Left kidney (tissue), 2 donors: ENCODE results near the gene NFATC3. TPM values are rescaled to one million over a fixed set of nuclear protein-coding genes. Genes with fewer than 3 reads are reported as not detected.
"Not testable (repeated sequence)": the region's sequence is repeated elsewhere in the genome, so short reads cannot be mapped to it uniquely, and the experiment has no call there.

Experiments
- DNase-seq: peaks from one replicate; pipeline ENCODE4 v3.0.0-alpha.2; 2013
- polyA plus RNA-seq: library from polyadenylated mRNA; unstranded; fragments of 120-200 nt; gene quantifications from one replicate; pipeline ENCODE4 v1.2.1, GENCODE V29; 2013; ENCODE audit not compliant: insufficient read length

NFATC3 gene
- polyA plus RNA-seq, 1 donor: 38.0 TPM

DNA sequence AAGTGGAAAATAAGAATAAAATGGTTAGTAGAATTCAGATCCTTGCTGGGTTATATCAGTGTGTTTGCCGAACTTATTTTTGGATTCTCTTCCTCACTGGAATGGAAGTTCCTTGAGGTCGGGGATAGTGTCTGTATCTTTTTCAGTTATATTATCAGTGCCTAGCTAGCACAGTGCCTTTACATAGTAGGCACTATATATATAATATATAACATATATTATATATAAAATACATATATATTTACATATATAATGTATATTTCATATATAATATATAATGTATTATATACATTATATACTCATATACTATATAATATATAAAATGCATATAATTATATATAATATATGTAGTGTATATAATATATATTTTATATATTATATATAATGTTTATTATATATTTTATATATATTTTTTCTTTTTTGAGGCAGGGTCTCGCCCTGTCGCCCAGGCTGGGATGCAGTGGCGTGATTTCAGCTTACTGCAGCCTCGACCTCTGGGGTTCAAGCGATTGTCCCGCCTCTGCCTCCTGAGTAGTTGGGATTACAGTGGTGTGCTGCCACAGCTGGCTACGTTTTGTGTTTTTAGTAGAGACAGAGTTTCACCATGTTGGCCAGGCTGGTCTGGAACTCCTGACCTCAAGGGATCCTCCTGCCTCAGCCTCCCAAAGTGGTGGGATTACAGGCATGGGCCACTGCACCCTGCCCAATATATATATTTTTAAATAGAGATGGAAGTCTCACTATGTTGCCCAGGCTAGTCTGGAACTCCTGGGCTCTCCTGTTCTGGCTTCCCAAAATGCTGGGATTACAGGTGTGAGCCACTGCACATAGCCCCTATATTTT lies 3.2 kb downstream of the NFATC3 start:
- DNase-seq: no peak

DNA sequence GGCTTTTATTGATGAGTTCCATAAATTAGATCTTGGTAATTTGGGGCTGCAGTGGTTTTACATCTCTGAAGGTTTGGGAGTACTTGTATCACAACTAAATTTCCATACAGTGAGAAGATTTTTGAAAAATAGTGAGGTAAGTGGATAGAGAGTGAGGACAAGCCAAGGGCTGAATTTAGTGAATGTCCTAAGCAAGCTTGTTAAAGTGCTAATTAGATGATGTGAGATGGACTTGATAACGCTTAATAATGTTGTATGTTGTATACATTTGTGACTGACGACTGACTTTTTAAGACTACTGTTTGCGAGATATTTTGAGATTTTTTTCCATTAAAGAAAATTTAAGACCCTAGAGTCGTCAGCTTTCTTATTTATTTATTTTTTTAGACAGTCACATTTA lies 3.9 kb downstream of the NFATC3 start:
- DNase-seq: no peak

GRCh38 chr16:68090130-68090529 lies 5.0 kb downstream of the NFATC3 start:
- DNase-seq: no peak

DNA sequence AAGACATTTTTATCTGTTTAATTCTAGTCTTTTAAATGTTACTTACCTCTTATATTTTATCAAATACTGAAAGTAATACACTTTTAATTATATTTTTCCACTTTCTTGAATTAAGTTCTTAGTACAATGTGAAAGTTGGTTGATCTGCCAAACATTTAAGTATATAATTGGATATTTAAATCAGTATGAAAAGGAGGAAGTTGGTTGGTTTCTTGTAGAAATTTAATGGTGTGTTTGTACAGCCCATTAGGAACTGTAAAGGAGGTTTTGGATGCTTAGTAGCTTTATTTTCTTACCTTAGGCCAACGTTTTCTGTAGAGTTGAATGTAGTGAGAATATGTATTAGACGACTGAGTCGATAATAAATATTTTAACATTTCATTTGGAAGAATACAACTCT lies 5.4 kb downstream of the NFATC3 start:
- DNase-seq: no peak

- no peak for DNase-seq
These were observed 6.5 kb downstream of the NFATC3 start for GRCh38 chr16:68091380-68092261.

DNA sequence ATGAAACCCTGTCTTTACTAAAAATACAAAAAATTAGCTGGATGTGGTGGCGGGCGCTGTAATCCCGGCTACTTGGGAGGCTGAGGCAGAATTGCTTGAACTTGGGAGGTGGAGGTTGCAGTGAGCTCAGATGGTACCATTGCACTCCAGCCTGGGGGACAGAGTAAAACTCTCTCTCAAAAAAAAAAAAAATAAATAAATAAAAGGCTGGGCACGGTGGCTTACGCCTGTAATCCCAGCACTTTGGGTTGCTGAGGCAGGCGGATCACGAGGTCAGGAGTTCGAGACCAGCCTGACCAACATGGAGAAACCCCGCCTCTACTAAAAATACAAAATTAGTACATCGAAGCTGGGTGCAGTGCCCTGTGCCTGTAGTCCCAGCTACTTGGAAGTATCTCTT lies 7.1 kb downstream of the NFATC3 start:
- not testable (repeated sequence) for DNase-seq

DNA sequence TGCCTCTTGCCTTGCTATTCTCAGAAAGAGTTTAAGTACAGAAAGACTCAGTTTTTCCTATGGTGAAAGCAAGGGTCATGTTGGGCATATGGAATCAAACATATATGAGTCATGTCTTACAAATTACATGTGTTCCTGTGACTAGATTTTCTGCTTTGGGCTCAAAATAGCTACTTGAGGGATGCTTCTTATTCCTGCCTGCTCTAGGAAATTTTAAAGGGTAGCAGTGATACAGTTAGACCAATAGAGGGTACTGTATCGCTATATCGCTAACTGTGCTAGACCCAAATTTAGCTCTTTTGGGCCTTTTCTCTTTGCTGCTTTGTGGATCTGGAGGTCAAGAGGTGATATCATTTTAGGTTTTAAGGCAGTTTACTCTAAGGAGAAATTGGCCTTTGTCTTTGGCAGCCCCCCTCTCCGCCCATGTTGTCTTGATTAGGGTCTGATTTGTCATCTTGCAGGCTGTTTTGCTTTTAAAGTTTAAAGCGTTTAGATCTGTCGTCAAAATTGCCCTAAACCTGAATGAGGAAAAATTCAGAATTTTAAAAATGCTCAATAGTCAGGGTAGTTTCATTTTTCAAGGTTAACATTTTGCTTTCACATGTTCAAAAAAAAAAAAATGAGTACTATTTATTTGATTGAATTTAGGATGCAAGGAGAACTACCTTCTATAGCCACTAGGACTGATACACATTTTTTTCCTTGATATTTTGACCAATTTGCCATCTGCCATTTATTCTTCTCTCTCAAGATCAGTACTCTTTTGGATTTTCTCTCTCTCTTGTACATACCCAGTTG lies 8.8 kb downstream of the NFATC3 start:
- no peak for DNase-seq

DNA sequence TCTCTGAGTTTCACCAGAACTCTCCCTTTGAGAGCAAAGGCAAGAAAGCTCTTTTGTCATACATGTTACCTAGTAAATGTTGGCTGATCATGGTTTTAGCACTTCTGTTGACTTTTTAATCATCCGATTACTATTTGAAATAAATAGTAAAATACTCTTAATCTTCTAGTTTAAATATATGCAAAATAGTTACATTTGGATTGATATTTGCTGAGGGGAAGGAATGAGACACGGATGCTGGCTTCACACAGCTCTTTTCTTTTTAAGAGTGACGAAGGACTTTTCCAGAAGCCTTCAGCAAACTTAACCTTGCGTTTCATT lies 9.4 kb downstream of the NFATC3 start:
- DNase-seq: no peak

- DNase-seq: no peak
These were observed 11.3 kb downstream of the NFATC3 start for GRCh38 chr16:68096491-68096890.

GRCh38 chr16:68097088-68097487 lies 11.9 kb downstream of the NFATC3 start:
- no peak for DNase-seq

GRCh38 chr16:68097895-68098294 lies 12.7 kb downstream of the NFATC3 start:
- DNase-seq: no peak

- no peak for DNase-seq
These were observed 15.3 kb downstream of the NFATC3 start for GRCh38 chr16:68100488-68100887.

DNA sequence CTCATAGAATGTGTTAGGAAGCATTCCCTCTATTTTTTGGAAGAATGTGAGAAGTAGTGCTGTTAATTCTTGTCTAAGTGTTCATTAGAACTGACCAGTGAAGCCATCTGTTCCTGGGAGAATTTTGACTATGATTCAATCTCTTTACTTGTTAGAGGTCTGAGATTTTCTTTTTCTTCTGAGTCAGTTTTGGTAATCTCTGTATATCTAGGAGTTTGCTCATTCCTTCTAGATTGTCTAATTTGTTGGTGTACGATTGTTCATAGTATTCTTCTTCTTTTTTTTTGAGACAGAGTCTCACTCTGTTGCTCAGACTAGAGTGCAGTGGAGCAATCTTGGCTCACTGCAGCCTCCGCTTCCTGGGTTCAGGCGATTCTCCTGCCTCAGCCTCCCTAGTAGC lies 20.4 kb downstream of the NFATC3 start:
- no peak for DNase-seq

DNA sequence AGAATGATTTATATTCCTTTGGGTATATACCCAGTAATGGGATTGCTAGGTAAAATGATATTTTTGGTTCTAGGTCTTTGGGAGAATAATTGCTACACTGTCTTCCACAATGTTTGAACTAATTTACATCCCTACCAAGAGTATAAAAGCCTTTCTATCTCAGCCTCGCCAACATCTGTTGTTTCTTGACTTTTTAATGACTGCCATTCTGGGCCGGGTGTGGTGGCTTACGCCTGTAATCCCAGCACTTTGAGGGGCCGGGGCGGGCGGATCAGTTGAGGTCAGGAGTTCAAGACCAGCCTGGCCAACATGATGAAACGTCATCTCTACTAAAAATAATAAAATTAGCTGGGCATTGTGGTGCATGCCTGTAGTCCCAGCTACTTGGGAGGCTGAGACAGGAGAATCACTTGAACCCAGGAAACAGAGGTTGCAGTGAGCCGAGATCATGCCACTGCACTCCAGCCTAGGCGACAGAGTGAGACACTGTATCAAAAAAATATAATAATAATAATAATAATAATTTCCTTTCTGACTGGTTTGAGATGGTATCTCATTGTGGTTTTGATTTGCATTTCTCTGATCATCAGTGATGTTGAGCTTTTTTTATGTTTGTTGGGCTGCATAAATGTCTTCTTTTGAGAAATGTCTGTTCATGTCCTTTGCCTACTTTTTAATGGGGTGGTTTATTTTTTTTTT lies 22.2 kb downstream of the NFATC3 start:
- not testable (repeated sequence) for DNase-seq

- not testable (repeated sequence) for DNase-seq
These were observed 24.0 kb downstream of the NFATC3 start for GRCh38 chr16:68109156-68109555.

- not testable (repeated sequence) for DNase-seq
These were observed 25.4 kb downstream of the NFATC3 start for GRCh38 chr16:68110611-68111010.

GRCh38 chr16:68111379-68111778 lies 26.2 kb downstream of the NFATC3 start:
- DNase-seq: no peak

DNA sequence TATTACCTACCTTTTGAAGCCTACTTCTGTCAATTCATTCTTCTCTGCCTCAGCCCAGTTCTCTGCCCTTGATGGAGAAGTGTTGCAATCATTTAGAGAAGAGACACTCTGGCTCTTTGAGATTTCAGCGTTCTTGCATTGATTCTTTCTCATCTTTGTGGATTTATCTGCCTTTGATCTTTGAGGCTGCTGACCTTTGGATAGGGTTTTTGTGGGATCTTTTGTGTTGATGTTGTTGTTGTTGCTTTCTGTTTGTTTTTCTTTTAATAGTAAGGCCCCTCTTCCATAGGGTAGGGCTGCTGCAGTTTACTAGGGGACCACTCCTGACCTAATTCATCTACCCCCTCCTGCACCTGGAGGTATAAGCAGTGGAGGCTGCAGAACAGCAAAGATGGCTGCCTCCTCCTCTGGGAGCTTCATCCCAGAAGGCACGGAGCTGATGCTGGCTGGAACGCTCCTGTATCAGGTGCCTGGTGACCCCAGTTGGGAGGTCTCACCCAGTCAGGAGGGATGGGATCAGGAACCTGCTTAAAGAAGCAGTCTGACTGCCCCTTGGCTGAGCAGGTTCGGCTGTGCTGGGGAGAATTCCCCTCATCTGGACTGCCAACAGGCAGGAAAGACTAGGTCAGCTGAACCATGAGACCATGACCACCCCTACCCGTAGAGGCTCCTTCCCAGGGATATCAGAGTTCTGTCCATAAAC lies 28.0 kb downstream of the NFATC3 start:
- no peak for DNase-seq

DNA sequence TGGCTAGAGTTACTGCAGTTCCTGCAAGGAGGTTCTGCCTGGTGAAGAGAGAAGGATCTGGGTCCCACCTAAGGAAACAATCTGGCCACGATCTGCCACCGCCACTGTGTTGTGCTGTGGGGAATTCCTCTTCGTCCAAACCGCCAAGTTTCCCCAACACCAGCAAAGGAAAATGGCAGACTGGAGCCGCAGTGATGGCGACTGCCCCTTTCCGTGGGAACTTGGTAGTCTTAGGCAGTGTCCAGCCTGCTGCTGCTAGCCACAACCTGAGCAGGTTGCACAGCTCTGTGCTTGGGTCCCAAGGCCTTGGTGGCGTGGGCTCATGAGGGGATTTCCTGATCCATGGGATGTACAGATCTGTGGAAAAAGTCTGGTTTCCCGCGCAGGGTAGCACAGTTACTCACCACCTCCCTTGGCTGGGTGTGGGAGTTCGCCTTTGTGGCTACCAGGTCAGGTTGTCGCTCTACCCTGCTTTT lies 28.6 kb downstream of the NFATC3 start:
- DNase-seq: no peak

GRCh38 chr16:68114939-68115338 lies 29.8 kb downstream of the NFATC3 start:
- not testable (repeated sequence) for DNase-seq

- no peak for DNase-seq
These were observed 30.7 kb downstream of the NFATC3 start for GRCh38 chr16:68115851-68116250.
